ENCODE measurements around the gene HS3ST3A1.

DNA sequence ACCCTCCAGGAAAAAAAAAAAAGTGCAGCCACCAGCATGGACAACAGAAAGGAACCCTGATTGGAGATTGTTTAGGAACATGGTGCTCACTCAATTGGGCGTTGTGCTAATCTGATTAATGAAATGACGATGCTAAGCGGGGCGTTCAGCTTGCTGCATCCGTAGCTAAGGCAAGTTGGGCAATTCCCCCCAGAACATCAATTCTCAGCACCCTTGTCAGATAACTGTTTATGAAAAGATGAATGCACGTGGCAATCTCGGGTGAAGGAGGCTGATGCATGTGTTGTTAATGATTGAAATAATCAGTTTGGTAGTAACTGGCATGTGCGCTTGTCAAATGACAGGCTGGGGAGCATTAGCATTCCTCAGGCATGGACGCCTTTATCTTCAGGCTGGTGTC lies 57.0 kb downstream of the HS3ST3A1 start:
- no peak for TF ChIP-seq POLR2A (IDR thresholded peaks at IDR 0.05)
- TF ChIP-seq, protein P1, sequence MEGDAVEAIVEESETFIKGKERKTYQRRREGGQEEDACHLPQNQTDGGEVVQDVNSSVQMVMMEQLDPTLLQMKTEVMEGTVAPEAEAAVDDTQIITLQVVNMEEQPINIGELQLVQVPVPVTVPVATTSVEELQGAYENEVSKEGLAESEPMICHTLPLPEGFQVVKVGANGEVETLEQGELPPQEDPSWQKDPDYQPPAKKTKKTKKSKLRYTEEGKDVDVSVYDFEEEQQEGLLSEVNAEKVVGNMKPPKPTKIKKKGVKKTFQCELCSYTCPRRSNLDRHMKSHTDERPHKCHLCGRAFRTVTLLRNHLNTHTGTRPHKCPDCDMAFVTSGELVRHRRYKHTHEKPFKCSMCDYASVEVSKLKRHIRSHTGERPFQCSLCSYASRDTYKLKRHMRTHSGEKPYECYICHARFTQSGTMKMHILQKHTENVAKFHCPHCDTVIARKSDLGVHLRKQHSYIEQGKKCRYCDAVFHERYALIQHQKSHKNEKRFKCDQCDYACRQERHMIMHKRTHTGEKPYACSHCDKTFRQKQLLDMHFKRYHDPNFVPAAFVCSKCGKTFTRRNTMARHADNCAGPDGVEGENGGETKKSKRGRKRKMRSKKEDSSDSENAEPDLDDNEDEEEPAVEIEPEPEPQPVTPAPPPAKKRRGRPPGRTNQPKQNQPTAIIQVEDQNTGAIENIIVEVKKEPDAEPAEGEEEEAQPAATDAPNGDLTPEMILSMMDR (IDR thresholded peaks at IDR 0.05), result no peak
